GM19397 (cell line): Measurements from ENCODE around the gene LPCAT2.

Experiments used
- ATAC-seq: cut with Tn5 transposase; IDR thresholded peaks from one replicate; pipeline ENCODE4 v1.9.1; 2021; ENCODE audit warnings: mild to moderate bottlenecking, moderate library complexity; ENCODE audit not compliant: unreplicated experiment

The LPCAT2 gene

GRCh38 chr16:55508941-55509931, at the start of gene LPCAT2:
Gene LPCAT2 (plus strand): TSS chr16:55509072. CDS start chr16:55509182, 110 bp downstream.
- no peak for ATAC-seq

DNA sequence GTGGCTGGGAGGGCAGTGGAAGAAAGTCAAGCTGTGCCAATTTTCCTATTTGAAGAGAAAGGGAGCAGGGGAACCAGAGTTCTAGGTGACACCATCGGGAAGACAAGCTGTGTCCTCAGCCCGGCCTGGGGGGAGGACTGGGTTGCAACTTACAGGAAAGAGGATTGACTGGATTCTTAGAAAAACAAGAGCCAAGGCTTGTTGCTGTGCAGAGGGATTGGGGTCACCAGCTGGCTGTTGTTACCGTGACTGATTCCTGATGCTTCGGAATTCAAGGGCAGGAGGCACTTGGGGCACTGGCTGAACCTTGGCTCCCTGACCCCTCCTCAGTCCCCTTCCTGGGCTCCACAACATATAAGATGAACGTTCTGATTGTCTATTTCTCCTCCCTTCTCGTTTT, 46.6 kb upstream of the LPCAT2 start:
- no peak for ATAC-seq

DNA sequence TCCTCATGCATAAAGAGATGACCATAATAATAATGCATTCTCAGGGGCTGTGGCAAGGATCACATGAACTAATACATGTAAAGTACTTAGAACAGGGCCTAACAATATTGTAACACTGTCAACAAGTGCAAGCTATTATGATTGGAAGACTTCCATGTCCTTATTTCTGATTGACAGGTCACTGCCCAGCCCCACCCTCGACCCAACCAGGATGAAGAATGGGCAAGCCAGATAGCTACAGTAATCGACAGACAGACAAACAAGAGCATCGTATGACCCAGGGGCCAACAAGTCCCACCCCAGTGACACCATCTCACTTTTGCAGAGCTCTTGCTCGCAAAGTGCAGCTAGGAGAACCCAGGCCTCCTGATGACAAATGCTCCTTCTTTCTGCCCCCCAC, 44.5 kb upstream of the LPCAT2 start:
- ATAC-seq: no peak

DNA sequence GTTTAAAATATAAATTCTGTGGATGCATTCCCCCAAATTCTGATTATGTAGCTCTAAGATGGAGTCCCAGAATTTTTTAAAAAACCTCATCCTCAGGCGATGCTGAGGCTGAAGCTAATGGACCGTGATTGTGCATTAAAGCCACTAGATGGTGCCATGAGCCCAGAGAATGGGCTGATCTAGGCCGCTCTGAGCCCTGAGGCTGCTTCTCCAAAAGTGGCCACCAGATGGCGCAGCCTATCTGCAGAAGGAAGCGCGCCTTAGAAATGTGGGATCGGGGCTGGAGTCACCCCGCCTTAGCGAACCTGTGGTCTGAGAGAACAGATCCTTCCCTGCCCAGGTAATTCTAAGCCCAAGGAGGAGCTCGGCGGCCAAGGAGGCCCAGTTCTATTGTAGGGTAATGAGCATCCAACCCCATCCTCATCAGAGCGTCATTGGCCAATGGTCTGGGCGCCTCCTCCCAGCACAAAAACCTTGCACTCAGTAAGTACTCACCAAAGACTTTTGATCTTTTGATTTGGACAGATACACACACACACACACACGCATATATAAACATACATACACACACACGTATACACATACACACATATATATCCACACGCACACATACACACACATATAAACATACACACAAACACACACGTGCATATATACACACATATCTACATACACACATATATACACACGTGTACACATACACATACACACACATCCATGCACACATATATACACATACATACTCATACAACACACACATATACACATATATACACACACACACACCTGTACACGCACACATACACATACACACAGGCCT, 43.6 kb upstream of the LPCAT2 start:
- ATAC-seq: peak; percentile 90

DNA sequence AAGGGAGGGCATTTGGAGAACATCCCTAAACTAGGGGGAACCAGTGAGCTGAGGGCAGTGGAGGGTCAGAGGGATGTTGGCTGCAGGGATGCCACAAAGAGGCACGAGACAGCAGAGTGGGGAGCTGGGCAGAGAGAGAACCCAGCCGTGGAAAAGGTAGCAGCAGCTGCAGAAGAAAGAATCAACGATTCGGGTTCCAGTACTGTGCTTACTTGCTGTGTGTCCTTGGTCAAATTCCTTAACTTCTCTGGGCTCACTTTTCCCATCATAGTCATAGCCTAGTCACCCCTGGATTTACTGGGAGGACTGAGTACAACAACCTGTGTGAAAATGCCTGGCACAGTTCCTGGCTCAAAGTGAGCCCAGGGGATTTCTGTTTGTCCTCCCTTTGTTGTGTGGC, 42.7 kb upstream of the LPCAT2 start:
- no peak for ATAC-seq

DNA sequence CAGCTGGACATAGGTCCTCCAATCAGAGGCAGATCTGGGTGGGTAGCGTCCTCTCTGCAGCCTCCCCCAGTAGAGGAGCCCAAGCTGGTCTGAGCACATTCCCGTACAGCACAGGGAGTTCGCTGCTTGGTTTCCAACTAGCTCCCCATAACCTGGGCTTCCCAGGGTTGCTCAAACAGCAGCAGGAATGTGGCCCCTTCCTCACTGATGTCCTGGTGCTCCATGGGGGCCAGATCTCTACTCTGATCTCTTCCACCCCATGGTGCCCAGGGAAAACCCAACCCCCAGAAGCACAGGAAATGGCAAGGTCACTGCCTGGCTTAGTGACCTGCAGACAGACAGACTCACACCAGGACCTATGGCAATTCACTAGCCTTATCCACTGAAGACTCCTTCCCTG, 41.0 kb upstream of the LPCAT2 start:
- ATAC-seq: no peak

GRCh38 chr16:55468352-55468990, 40.4 kb upstream of the LPCAT2 start:
- no peak for ATAC-seq

GRCh38 chr16:55469821-55470532, 38.9 kb upstream of the LPCAT2 start:
- ATAC-seq: no peak

- no peak for ATAC-seq
These were observed 38.1 kb upstream of the LPCAT2 start for GRCh38 chr16:55470533-55471371.

- ATAC-seq: no peak
These were observed 37.3 kb upstream of the LPCAT2 start for GRCh38 chr16:55471448-55472097.

- no peak for ATAC-seq
These were observed 35.3 kb upstream of the LPCAT2 start for GRCh38 chr16:55473587-55473986.

GRCh38 chr16:55474821-55475220, 34.1 kb upstream of the LPCAT2 start:
- ATAC-seq: no peak

DNA sequence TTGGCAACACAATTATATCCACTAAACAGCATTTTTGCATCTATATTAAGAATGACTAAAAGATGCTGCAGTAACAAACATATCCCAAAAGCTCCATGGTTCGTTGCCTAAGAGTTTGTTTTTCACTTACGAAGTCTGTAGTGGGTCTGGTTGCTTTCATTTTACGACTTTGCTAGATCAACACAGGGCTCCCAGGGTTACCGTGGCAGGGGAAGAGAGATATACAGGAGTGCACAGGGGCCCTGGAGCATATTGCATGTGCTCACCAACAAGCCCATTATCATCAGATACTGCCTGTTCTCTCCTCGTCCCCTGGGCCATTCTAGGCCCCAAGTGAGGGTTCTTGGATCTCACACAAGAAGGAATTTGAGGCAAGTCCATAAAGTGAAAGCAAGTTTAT, 33.0 kb upstream of the LPCAT2 start:
- ATAC-seq: no peak

DNA sequence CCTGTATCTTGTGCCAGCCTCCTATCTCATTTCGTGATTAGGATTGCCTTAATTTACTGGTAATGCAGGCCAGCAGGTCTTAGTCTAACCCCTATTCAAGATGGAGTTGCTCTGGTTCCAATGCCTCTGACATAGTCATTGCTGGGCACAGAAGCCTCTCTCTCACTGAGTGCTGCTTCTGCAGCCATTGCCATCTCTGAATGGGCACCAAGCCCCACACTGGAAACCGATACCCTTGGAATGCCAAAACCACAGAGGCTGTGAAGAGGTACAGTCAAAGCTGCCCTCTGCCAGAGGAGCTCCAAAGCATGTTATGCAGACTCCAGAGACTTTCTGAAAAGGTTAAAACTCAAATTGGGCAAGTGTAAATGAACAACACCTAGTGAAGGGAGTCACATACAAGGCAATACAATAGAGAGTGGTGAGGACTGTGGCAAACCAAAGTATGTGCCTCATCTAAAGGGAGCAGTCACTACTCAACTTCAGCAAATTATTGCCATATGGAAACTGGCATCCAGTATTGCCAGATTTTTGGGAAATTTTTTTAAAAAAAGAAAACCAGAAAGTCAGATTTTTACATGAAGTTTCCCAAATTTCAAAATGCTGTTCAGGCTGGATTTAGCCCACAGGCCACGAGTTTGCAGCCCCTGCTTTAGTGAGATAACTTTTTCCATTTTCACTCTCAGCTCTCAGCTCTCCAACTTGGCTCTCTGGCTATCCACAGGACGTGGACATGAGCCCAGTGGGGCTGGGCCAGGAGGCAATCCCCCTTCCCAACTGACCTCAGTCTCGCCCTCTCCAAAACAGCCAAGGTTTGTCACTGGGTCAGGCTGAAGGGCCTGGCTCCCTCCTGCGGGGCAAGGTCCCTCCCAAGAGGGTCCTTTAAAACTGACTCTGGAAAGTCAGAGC, 32.0 kb upstream of the LPCAT2 start:
- no peak for ATAC-seq

DNA sequence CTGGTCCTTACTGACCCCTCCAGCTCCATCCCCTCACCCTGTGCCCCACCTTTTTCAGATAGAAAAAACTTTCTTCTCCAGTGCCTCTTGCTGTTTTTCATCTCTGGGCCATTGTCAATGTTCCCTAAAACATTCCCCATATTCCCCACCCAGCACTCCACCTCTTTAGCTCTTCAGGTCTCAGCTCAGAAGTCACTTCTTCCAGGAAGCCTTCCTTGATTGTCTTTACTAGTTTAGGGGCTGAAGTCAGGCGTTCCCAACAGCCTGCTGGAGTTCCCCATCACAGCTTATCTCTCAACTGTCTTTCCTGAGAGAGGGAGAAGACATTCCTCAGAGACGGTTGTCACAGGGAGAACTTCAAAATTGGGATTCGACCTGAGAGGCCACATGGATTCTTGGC, 31.1 kb upstream of the LPCAT2 start:
- ATAC-seq: no peak

DNA sequence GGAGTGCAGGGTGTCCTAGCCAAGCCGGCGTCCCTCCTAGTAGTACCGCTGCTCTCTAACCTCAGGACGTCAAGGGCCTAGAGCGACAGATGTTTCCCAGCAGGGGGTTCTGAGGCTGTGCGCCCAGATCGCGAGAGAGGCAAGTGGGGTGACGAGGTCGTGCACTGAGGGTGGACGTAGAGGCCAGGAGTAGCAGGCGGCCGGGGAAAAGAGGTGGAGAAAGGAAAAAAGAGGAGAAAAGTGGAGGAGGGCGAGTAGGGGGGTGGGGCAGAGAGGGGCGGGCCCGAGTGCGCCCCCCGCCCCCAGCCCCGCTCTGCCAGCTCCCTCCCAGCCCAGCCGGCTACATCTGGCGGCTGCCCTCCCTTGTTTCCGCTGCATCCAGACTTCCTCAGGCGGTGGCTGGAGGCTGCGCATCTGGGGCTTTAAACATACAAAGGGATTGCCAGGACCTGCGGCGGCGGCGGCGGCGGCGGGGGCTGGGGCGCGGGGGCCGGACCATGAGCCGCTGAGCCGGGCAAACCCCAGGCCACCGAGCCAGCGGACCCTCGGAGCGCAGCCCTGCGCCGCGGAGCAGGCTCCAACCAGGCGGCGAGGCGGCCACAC, 29.9 kb upstream of the LPCAT2 start, which contains the start of gene MMP2:
Gene MMP2, plus strand, starts transcription at position 372 of the 603 bp plus-strand sequence. CDS start 282 bp downstream, outside the sequence.
- ATAC-seq: no peak

DNA sequence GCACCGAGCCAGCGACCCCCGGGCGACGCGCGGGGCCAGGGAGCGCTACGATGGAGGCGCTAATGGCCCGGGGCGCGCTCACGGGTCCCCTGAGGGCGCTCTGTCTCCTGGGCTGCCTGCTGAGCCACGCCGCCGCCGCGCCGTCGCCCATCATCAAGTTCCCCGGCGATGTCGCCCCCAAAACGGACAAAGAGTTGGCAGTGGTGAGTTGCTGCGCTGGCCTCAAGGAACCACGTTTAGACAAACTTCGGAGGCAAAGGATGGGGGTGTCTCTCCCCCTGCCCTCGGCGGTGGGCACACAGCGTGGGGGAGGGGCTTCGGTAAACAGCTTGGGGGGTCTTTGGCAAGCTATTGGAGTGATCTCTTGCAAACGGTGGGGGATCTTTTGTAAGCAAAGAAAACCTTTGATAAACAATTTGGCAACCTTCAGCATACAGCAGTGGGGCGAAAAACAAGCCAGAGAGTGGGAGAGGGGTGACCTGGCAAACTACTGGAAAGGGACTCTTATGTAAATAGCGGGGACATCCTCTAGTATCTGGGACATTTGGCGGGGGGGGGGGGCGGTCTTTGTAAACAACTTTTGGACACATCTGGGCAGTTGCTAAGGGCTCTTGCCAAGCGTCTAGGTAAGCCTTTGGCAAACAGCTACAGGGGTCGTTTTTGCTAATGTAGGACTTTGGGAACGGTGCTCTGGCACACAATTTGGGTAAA, 29.3 kb upstream of the LPCAT2 start:
- ATAC-seq: no peak
